ENCODE data around the gene RGCC. TPM values are rescaled to one million over a fixed set of nuclear protein-coding genes. Genes with fewer than 3 reads are reported as not detected.

The RGCC gene
- total and polyA plus RNA-seq, 9 of the 15 experiments (the other 6 are each of a cell fraction or from before 2014, with no cell fraction given): 0.51 to 10.4 (median 5.8) TPM

DNA sequence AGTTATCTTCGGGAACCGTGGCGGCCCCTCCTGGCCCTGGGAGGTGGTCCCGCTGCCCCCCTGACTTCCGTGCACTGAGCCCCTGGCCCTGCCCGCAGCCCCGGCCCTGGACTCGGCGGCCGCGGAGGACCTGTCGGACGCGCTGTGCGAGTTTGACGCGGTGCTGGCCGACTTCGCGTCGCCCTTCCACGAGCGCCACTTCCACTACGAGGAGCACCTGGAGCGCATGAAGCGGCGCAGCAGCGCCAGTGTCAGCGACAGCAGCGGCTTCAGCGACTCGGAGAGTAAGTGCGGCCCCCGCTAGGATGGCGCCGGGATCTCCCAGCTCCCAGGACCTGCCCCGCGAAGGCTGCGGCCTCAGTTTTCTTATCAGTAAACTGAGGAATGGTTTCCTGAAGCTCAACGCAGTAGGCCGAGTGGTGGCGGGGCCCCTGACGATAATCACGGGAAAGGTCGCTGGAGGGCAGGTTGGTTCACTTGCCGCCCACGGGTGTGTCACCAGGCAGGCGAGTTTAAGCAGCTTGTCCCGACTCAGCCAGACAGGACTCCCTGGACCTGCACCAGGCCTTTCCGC is 924 bp downstream of the RGCC start:
- CTCF ChIA-PET (ENCODE audit: low intra/inter-chr PET ratio): no interaction called here
- H3K4me3 ChIP-seq: peak overlapping the region; percentile 55
- H4K20me1 ChIP-seq (replicated peaks; ENCODE audit: control insufficient read depth, insufficient read depth, low read length): no peaks in the 10 kb centered on the region
- H3K4me1 ChIP-seq (replicated peaks in 1 of 2; ENCODE audit: control insufficient read depth in 2 of 2, insufficient read depth in 2 of 2, low read length in 2 of 2): peaks cover 17 to 24% of the 10 kb centered on the region in 2 experiments; a peak in 4 of 5 replicates
- peak; percentile 81 for ATAC-seq
- H3K9me1 ChIP-seq (ENCODE audit: control insufficient read depth, insufficient read depth, low read length): no peaks in the 10 kb centered on the region
- H3K9ac ChIP-seq (ENCODE audit: insufficient read depth in 1 of 2, low read depth in 2 of 2, low read length in 2 of 2): peak overlapping the region; percentile 56 to 83
- intact Hi-C loops (cut with micrococcal nuclease): no loop called here
- no peaks in the 10 kb centered on the region; the same call in 2 of the 3 replicates for H3K79me2 ChIP-seq (ENCODE audit: control insufficient read depth, insufficient read depth, low read length)
- FAIRE-seq: no peak
- H2AFZ ChIP-seq (ENCODE audit: low read depth, low read length): peak overlapping the region; percentile 90
- in situ Hi-C loops (cut with MboI): no loop called here
- POLR2A ChIA-PET: interaction anchor here (0.9 to 1.4 kb wide), 3 partner anchors 48 to 189 kb away, joined by 3 to 4 read pairs (median 3); no protein-coding TSS in a partner anchor
- no TSS peak for BruUV-seq (replicated peaks)
- 0% methylated on average over 21 of the region's 50 CpGs for WGBS (ENCODE audit: insufficient coverage, low coverage, missing lambda C conversion rate)
- H3K4me2 ChIP-seq (ENCODE audit: insufficient read depth, low read length): peak overlapping the region; percentile 86
- H3K27ac ChIP-seq (ENCODE audit: extremely low read depth, low read depth, low read length): peak overlapping the region; percentile 46; the same call in 2 of the 3 replicates
- peak; percentile 24 to 70 (median 40) for DNase-seq (ENCODE audit: extremely low read depth in 1 of 4, low spot score in 3 of 4)
- H3K27me3 ChIP-seq (ENCODE audit: control insufficient read depth in 2 of 2, insufficient read depth in 2 of 2, low read length in 2 of 2): no peaks in the 10 kb centered on the region
- H3K36me3 ChIP-seq (ENCODE audit: control insufficient read depth, insufficient read depth, low read length): no peaks in the 10 kb centered on the region
- H3K9me3 ChIP-seq (replicated peaks; ENCODE audit: control insufficient read depth, insufficient read depth, low read depth, low read length): no peaks in the 10 kb centered on the region
- TF ChIP-seq, protein P1, sequence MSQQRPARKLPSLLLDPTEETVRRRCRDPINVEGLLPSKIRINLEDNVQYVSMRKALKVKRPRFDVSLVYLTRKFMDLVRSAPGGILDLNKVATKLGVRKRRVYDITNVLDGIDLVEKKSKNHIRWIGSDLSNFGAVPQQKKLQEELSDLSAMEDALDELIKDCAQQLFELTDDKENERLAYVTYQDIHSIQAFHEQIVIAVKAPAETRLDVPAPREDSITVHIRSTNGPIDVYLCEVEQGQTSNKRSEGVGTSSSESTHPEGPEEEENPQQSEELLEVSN (IDR thresholded peaks at IDR 0.05; ENCODE audit: borderline replicate concordance in 1 of 2, extremely low read depth in 1 of 2, insufficient read depth in 1 of 2, insufficient read length in 1 of 2, low read depth in 1 of 2, low read length in 1 of 2, poor library complexity in 1 of 2, severe bottlenecking in 1 of 2): peak; percentile 52 to 87
- TF ChIP-seq POLR2G (IDR thresholded peaks at IDR 0.05; ENCODE audit: low read depth, low read length) (peak; percentile 53; the same call in 1 of the 2 replicates), ATF1 (CRISPR knock-in tag; IDR thresholded peaks at IDR 0.05) (no peak), ATF1 (tag; IDR thresholded peaks at IDR 0.05) (0 out of 2 replicates have a peak, but pooled peaks have one; percentile 40), CTBP1 (IDR thresholded peaks at IDR 0.05; ENCODE audit: borderline replicate concordance) (peak; percentile 35; the same call in 1 of the 2 replicates), SAFB2 (IDR thresholded peaks at IDR 0.05; ENCODE audit: borderline replicate concordance, low read depth, low read length, severe bottlenecking) (no peak), KHSRP (IDR thresholded peaks at IDR 0.05) (no peak), SMAD4 (CRISPR knock-in tag; conservative IDR thresholded peaks at IDR 0.05) (0 out of 2 replicates have a peak, but pooled peaks have one; percentile 7)
- TF ChIP-seq, protein P2, sequence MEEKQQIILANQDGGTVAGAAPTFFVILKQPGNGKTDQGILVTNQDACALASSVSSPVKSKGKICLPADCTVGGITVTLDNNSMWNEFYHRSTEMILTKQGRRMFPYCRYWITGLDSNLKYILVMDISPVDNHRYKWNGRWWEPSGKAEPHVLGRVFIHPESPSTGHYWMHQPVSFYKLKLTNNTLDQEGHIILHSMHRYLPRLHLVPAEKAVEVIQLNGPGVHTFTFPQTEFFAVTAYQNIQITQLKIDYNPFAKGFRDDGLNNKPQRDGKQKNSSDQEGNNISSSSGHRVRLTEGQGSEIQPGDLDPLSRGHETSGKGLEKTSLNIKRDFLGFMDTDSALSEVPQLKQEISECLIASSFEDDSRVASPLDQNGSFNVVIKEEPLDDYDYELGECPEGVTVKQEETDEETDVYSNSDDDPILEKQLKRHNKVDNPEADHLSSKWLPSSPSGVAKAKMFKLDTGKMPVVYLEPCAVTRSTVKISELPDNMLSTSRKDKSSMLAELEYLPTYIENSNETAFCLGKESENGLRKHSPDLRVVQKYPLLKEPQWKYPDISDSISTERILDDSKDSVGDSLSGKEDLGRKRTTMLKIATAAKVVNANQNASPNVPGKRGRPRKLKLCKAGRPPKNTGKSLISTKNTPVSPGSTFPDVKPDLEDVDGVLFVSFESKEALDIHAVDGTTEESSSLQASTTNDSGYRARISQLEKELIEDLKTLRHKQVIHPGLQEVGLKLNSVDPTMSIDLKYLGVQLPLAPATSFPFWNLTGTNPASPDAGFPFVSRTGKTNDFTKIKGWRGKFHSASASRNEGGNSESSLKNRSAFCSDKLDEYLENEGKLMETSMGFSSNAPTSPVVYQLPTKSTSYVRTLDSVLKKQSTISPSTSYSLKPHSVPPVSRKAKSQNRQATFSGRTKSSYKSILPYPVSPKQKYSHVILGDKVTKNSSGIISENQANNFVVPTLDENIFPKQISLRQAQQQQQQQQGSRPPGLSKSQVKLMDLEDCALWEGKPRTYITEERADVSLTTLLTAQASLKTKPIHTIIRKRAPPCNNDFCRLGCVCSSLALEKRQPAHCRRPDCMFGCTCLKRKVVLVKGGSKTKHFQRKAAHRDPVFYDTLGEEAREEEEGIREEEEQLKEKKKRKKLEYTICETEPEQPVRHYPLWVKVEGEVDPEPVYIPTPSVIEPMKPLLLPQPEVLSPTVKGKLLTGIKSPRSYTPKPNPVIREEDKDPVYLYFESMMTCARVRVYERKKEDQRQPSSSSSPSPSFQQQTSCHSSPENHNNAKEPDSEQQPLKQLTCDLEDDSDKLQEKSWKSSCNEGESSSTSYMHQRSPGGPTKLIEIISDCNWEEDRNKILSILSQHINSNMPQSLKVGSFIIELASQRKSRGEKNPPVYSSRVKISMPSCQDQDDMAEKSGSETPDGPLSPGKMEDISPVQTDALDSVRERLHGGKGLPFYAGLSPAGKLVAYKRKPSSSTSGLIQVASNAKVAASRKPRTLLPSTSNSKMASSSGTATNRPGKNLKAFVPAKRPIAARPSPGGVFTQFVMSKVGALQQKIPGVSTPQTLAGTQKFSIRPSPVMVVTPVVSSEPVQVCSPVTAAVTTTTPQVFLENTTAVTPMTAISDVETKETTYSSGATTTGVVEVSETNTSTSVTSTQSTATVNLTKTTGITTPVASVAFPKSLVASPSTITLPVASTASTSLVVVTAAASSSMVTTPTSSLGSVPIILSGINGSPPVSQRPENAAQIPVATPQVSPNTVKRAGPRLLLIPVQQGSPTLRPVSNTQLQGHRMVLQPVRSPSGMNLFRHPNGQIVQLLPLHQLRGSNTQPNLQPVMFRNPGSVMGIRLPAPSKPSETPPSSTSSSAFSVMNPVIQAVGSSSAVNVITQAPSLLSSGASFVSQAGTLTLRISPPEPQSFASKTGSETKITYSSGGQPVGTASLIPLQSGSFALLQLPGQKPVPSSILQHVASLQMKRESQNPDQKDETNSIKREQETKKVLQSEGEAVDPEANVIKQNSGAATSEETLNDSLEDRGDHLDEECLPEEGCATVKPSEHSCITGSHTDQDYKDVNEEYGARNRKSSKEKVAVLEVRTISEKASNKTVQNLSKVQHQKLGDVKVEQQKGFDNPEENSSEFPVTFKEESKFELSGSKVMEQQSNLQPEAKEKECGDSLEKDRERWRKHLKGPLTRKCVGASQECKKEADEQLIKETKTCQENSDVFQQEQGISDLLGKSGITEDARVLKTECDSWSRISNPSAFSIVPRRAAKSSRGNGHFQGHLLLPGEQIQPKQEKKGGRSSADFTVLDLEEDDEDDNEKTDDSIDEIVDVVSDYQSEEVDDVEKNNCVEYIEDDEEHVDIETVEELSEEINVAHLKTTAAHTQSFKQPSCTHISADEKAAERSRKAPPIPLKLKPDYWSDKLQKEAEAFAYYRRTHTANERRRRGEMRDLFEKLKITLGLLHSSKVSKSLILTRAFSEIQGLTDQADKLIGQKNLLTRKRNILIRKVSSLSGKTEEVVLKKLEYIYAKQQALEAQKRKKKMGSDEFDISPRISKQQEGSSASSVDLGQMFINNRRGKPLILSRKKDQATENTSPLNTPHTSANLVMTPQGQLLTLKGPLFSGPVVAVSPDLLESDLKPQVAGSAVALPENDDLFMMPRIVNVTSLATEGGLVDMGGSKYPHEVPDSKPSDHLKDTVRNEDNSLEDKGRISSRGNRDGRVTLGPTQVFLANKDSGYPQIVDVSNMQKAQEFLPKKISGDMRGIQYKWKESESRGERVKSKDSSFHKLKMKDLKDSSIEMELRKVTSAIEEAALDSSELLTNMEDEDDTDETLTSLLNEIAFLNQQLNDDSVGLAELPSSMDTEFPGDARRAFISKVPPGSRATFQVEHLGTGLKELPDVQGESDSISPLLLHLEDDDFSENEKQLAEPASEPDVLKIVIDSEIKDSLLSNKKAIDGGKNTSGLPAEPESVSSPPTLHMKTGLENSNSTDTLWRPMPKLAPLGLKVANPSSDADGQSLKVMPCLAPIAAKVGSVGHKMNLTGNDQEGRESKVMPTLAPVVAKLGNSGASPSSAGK (IDR thresholded peaks at IDR 0.05): peak; percentile 92

Data from K562 (cell line).